K562 (cell line): Measurements from ENCODE around the gene CDCA4. TPM values are rescaled to one million over a fixed set of nuclear protein-coding genes. Genes with fewer than 3 reads are reported as not detected.

Experiments
- ATAC-seq: fragments of 200-7000 bp; cut with Tn5 transposase; 3 replicates; pipeline ENCODE4 v1.9.1; 2020; ENCODE audit warnings: moderate library complexity
- BruUV-seq: library from RNA; stranded (reverse); fragments of 400-500 nt; replicated peaks from 2 replicates; lab custom pipeline; 2021; lab: Mats Ljungman, UMichigan
- CTCF ChIA-PET: fragments of 300-600 bp; formaldehyde crosslinking; extraction: SDS; loops from one replicate; lab custom pipeline; 2021; ENCODE audit warnings: low intra/inter-chr PET ratio; lab: Yijun Ruan, JAX
- POLR2A ChIA-PET: fragments of 300-600, 350-650 bp; sonication (Branson Sonifier 250); formaldehyde crosslinking; extraction: SDS; loops from one replicate; lab custom pipeline; 2021; ENCODE audit warnings: antibody characterized with exemption, inconsistent platforms; lab: Yijun Ruan, JAX
- DNase-seq, 4 experiments: peaks; one replicate each; pipeline versions ENCODE4 v3.0.0 to v3.0.0-alpha.2; 2011 to 2018; ENCODE audit warnings: low spot score in 3 of 4, mixed read lengths in 3 of 4; ENCODE audit errors: extremely low read depth in 1 of 4
- FAIRE-seq: peaks from 2 replicates; lab custom pipeline; 2011; peaks lifted over from hg19 to GRCh38; lab: Jason Lieb, UNC
- H2AFZ ChIP-seq: 2 replicates; pipeline ENCODE4 v1.6.0; 2011; ENCODE audit warnings: low read depth, low read length, control low read depth, inconsistent platforms
- H3K27ac ChIP-seq: fragments of 200-600 bp; 3 replicates; pipeline ENCODE4 v1.8.0; 2011; ENCODE audit warnings: low read depth, mild to moderate bottlenecking, control low read depth, inconsistent platforms, low read length, moderate library complexity, mixed read lengths; ENCODE audit errors: extremely low read depth
- H3K27me3 ChIP-seq, 2 experiments: fragments of 300-600 bp in 1 of 2; 2 replicates in 1 of 2; 3 replicates in 1 of 2; pipeline versions ENCODE4 v1.6.0 to v1.8.0; 2011; ENCODE audit warnings: inconsistent platforms in 2 of 2, low read length in 2 of 2, mild to moderate bottlenecking in 1 of 2, mixed read lengths in 1 of 2, moderate library complexity in 1 of 2; ENCODE audit not compliant: control insufficient read depth in 2 of 2, insufficient read depth in 2 of 2
- H3K36me3 ChIP-seq: fragments of 300-600 bp; 3 replicates; pipeline ENCODE4 v1.8.0; 2011; ENCODE audit warnings: mild to moderate bottlenecking, low read length, inconsistent platforms; ENCODE audit not compliant: control insufficient read depth, insufficient read depth
- H3K4me1 ChIP-seq, 2 experiments: fragments of 200-600 bp in 1 of 2; replicated peaks in 1 of 2; 2 replicates in 1 of 2; 3 replicates in 1 of 2; pipeline versions ENCODE4 v1.5.1 to v1.8.0; 2011; ENCODE audit warnings: inconsistent platforms in 2 of 2, low read length in 2 of 2, mild to moderate bottlenecking in 1 of 2, mixed read lengths in 1 of 2, moderate library complexity in 1 of 2; ENCODE audit not compliant: control insufficient read depth in 2 of 2, insufficient read depth in 2 of 2
- H3K4me2 ChIP-seq: 2 replicates; pipeline ENCODE4 v1.6.1; 2011; ENCODE audit warnings: low read length, control low read depth, inconsistent platforms, mixed read lengths; ENCODE audit not compliant: insufficient read depth
- H3K4me3 ChIP-seq: fragments of 200-600 bp; sonication (generic), shearing (Covaris generic); 2 replicates; pipeline ENCODE4 v1.5.1; 2016; ENCODE audit warnings: control low read depth, inconsistent platforms
- H3K79me2 ChIP-seq: fragments of 200-600 bp; 3 replicates; pipeline ENCODE4 v1.8.0; 2011; ENCODE audit warnings: low read length, inconsistent platforms; ENCODE audit not compliant: control insufficient read depth, insufficient read depth
- H3K9ac ChIP-seq, 2 experiments: 2 replicates each; pipeline versions ENCODE4 v1.6.0 to v1.6.1; 2011; ENCODE audit warnings: low read depth in 2 of 2, low read length in 2 of 2, control low read depth in 1 of 2, inconsistent platforms in 1 of 2, mild to moderate bottlenecking in 1 of 2, mixed read lengths in 1 of 2; ENCODE audit not compliant: insufficient read depth in 1 of 2
- H3K9me1 ChIP-seq: one replicate; pipeline ENCODE4 v1.6.0; 2011; ENCODE audit warnings: inconsistent platforms, mild to moderate bottlenecking, low read length, moderate library complexity; ENCODE audit not compliant: control insufficient read depth, insufficient read depth
- H3K9me3 ChIP-seq: replicated peaks from 2 replicates; pipeline ENCODE4 v1.5.1; 2011; ENCODE audit warnings: low read depth, low read length, inconsistent platforms; ENCODE audit not compliant: control insufficient read depth, insufficient read depth
- H4K20me1 ChIP-seq: replicated peaks from 2 replicates; pipeline ENCODE4 v1.6.1; 2011; ENCODE audit warnings: low read length, inconsistent platforms, mixed read lengths; ENCODE audit not compliant: control insufficient read depth, insufficient read depth
- ASH1L ChIP-seq: fragments of 450-650 bp; IDR thresholded peaks from 2 replicates; pipeline ENCODE4 v1.6.1; 2018; ENCODE audit warnings: borderline replicate concordance, mild to moderate bottlenecking, low read depth; ENCODE audit not compliant: partially characterized antibody
- HMGN3 ChIP-seq: IDR thresholded peaks from 2 replicates; pipeline ENCODE4 v1.6.1; 2011; ENCODE audit warnings: borderline replicate concordance, low read depth, mild to moderate bottlenecking, mixed read lengths, low read length; ENCODE audit not compliant: insufficient read length; ENCODE audit errors: extremely low read depth
- POLR2G ChIP-seq: fragments of 200-400 bp; formaldehyde crosslinking; IDR thresholded peaks from 2 replicates; pipeline ENCODE4 v1.6.1; 2017; ENCODE audit warnings: low read depth, mild to moderate bottlenecking, antibody characterized with exemption, low read length, moderate library complexity
- WGBS: fragments of 100-300 bp; shearing (Covaris generic); methylation state at CpG from one replicate; pipeline ENCODE4 v1.1.6; 2016; ENCODE audit warnings: low coverage, mixed read lengths; ENCODE audit not compliant: insufficient coverage; ENCODE audit errors: missing lambda C conversion rate; 5-methylcytosine and 5-hydroxymethylcytosine counted together
- in situ Hi-C: fragments of 300-500 bp; cut with MboI; formaldehyde crosslinking; loops from 4 replicates; pipeline ENCODE4 v1.15.0; 2018; ENCODE audit warnings: inconsistent platforms, mixed read lengths
- intact Hi-C: fragments of 100-400 bp; cut with micrococcal nuclease; formaldehyde crosslinking; loops from 2 replicates; pipeline ENCODE4 v1.14.2; 2022
- polyA plus RNA-seq, 8 experiments: library from polyadenylated mRNA; depleted of rRNA in 4 of 8; stranded (reverse) in 5 of 8; unstranded in 3 of 8; fragments of >200 nt; fragmentation: Nextera tagmentation in 2 of 8; fragmentation: Illumina TruSeq in 1 of 8; extraction: Ambion mirVana in 2 of 8; extraction: Trizol in 1 of 8; gene quantifications; 2 replicates each; pipeline versions ENCODE4 v1.2.1 to v1.2.3, GENCODE V29; 2011 to 2014; ENCODE audit warnings: inconsistent platforms in 1 of 8, missing spikeins in 1 of 8
- total RNA-seq, 7 experiments: library from RNA; depleted of rRNA in 6 of 7; stranded (reverse); fragments of >200 nt in 6 of 7; fragmentation: Illumina TruSeq in 2 of 7; extraction: Trizol in 2 of 7; gene quantifications; 2 replicates each; pipeline versions ENCODE4 v1.2.1 to v1.2.3, GENCODE V29; 2011 to 2021; ENCODE audit warnings: low replicate concordance in 1 of 7

CDCA4 gene
- total and polyA plus RNA-seq, 9 of the 15 experiments (the other 6 are each of a cell fraction or from before 2014, with no cell fraction given), result 6.6 to 44.2 (median 23.0) TPM

- in situ Hi-C loops (no loop called here), intact Hi-C loops (no loop called here)
- Histone ChIP-seq H3K4me2 (no peak overlapping the region), H3K27me3 (no peaks in the 10 kb centered on the region), H3K9me1 (no peaks in the 10 kb centered on the region), H3K79me2 (peaks cover 29% of the 10 kb centered on the region), H3K9me3 (no peaks in the 10 kb centered on the region), H3K9ac (no peak overlapping the region), H2AFZ (no peak overlapping the region), H3K27ac (no peak overlapping the region), H3K4me3 (no peak overlapping the region), H4K20me1 (0 out of 2 replicates have a peak, but pooled peaks cover 3% of the 10 kb centered on the region), H3K36me3 (peaks cover 47% of the 10 kb centered on the region; the same call in 2 of the 3 replicates), H3K4me1 (peaks cover 0 to 24% of the 10 kb centered on the region in 2 experiments; a peak in 2 of 5 replicates)
- ChIA-PET CTCF (interaction anchor here (0.6 kb wide), 1 partner anchor 39 kb away, joined by 4 read pairs; no protein-coding TSS in a partner anchor), POLR2A (interaction anchor here (0.6 to 4.4 kb wide), 6 partner anchors 8 to 370 kb away, joined by 3 to 28 read pairs (median 10); no protein-coding TSS in a partner anchor)
- ATAC-seq, result peak; percentile 39
- 89% methylated on average over 14 of the region's 21 CpGs for WGBS
- no TSS peak for BruUV-seq
- TF ChIP-seq POLR2G (peak; percentile 43), ASH1L (no peak), HMGN3 (peak; percentile 11)
- FAIRE-seq, result no peak
- no peak for DNase-seq
These were observed 13.9 kb downstream of the CDCA4 start for GRCh38 chr14:105006831-105007592.
